Mesenteric fat pad (tissue), 1 donor: ENCODE measurements around the gene OR51L1. TPM values are rescaled to one million over a fixed set of nuclear protein-coding genes. Genes with fewer than 3 reads are reported as not detected.
"Not testable (repeated sequence)": the region's sequence is repeated elsewhere in the genome, so short reads cannot be mapped to it uniquely, and the experiment has no call there.

ENCODE experiments used
- DNase-seq: peaks from one replicate; pipeline ENCODE4 v3.0.0-alpha.2; 2020; ENCODE audit warnings: low spot score
- long read RNA-seq: library from polyadenylated mRNA; unstranded; transcript quantifications from one replicate; pipeline ENCODE4 v2.0.0, GENCODE V29; 2020
- total RNA-seq: library from RNA; stranded (reverse); fragmentation: NEBNext Ultra II Directional; extraction: Animal tissue kit (Norgen Biotek cat#: 25700); gene quantifications from one replicate; pipeline ENCODE4 v1.2.1, GENCODE V29; 2021
- donor health status: DM: yes; HTN: yes; CAD: no.

The OR51L1 gene, protein sequence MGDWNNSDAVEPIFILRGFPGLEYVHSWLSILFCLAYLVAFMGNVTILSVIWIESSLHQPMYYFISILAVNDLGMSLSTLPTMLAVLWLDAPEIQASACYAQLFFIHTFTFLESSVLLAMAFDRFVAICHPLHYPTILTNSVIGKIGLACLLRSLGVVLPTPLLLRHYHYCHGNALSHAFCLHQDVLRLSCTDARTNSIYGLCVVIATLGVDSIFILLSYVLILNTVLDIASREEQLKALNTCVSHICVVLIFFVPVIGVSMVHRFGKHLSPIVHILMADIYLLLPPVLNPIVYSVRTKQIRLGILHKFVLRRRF
- not detected for total RNA-seq
- long read RNA-seq: 0 reads

DNA sequence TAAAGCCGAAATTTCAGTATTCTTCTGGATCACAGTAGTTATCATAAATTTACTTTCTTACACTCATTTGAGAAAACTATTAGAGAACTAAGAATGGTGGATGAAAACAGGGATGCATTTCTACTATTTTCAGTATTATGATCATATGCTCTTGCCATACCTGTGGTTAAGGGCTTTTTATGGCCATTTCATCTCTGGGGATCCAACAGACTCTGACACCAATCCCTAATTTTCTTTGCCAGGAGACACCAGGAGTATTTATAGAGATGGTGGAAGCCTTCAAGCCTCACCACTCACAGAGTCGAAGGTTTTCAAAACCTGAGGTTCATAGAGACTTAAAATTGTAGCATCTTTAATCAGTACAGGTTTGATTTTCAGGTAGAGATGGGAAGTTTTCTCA, at the start of gene OR51L1:
OR51L1 (plus strand) TSS at position 301 of the 400 bp plus-strand sequence. CDS start 4,132 bp downstream, outside the sequence.
- DNase-seq: no peak

DNA sequence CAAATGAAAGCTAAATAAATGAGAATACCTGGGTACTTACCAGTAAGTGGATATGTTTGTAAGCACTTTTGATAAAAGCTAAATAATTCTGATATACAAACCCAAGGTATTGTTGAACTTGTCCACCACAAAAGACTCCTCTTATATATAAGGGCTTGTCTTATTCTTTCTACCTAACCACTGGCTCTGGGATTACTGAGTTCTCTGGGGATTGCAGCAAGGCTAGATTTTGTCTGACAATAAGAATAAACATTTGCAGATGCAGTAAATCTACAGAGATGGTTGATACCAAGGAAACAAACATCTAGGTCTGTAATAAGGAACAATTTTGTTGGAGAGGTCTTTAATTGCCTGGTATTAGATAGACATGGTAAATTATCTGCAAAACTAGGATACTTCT, 47.1 kb upstream of the OR51L1 start, which contains the start of gene OR51A4:
OR51A4 (minus strand) TSS at position 101 of the 400 bp plus-strand sequence. CDS start 505 bp downstream, outside the sequence.
- no peak for DNase-seq

DNA sequence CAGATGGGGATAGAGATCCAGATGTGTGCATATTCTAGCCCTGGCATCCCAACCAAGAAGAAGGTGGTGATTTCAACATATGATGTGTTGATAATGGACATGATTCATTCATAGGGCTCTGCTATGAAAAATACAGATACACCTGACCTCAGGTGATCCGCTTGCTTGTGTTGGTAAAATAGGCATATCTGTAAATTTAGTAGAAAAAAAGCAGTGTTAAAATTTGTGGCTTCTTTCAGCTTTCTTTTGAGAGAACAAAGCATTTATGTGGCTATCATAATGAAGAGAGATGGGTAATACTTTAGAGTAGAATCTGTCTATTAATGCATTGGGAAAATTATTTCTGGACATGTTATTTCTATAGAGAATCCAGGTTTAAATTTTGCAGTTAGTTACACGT, 39.0 kb upstream of the OR51L1 start, which contains the start of gene OR51A2:
OR51A2 (minus strand) TSS at position 101 of the 400 bp plus-strand sequence; CDS start at position 101, 0 bp downstream.
- DNase-seq: not testable (repeated sequence)

DNA sequence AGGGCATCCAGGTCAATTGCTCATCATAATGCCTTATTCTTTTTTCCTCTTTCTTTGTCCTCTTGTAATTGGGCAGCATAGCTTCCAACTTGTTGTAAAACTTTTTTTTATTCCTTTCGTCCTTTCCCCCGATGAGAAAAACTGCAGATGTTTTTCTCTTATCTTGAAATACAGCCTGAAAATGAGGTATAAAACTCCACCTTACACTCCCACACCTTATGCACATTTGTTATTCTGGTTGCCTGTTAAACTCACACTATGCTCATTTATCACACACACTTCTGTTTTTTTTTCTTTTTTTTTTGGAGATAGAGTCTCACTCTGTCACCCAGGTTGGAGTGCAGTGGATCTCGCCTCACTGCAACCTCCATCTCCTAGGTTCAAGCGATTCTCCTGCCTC, 37.3 kb upstream of the OR51L1 start:
- DNase-seq: no peak

DNA sequence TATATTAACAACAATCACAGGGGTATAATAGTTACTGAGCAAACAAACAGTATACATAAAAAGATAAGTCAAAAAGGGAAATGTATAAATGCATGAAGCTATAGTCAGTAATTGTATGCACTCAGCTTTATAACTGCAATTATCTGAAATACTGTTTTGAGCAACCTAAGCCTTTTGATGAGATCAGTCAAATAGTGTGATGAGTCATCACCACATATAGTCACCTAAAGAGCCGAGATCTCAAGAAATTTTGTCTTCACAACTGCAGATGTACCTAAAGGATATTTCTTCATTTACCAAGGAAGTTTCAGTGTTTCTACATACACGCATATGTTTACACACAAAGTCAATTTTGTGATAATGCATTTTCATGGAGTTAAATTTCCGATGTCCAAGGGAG, 33.8 kb upstream of the OR51L1 start:
- DNase-seq: no peak

DNA sequence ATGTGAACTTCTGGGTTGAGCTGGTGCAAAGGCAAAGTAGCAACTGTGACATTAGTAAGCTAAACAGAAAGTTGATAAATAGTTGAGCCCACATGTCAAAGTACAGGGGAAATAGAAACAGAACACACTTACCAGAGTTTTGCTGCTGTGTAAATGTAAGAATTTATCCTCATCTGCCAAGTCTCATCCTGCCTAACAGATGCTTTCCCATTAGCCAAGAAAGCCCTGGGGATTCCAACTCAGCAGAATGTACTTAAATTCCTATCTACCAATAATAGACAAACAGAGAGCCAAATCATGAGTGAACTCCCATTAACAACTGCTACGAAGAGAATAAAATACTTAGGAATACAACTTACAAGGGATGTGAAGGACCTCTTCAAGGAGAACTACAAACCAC, 31.8 kb upstream of the OR51L1 start:
- no peak for DNase-seq

DNA sequence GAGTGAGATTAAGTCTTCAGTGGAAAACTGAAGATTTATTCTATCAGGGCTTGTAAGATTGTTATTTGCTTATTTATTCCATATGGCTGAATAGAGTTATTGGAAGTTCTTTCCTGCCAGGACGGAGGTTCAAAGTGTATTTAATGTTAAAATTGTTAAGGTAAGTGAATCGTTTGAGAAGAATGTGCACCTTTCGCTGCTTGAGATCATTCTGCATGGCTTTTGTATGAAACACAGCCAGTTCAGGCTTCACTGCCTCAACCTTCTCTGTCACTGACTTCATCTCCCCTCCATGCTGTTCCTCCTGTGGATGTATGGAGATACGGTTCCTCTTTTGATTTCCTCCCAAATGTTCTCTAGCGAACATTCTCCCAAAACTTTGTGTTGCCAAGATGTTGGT, 19.2 kb upstream of the OR51L1 start:
- DNase-seq: no peak

DNA sequence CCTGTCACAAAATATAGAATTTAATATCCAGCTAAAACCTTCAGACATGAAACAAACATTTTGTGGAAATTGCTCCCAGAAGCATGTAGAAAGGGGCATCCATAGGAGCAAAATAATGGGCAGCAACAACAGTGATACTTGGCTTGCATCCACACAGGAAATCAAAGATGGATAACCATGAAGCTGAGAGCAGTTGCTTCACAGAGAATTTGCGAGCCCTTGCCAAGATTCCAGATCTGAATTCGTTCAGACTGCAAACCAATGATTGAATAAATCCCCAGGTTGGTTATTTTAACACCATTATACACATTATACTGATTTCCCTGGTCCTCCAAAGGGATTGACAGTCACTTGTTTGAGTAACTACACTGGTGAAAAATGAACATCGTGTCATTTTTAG, 15.6 kb upstream of the OR51L1 start:
- no peak for DNase-seq

DNA sequence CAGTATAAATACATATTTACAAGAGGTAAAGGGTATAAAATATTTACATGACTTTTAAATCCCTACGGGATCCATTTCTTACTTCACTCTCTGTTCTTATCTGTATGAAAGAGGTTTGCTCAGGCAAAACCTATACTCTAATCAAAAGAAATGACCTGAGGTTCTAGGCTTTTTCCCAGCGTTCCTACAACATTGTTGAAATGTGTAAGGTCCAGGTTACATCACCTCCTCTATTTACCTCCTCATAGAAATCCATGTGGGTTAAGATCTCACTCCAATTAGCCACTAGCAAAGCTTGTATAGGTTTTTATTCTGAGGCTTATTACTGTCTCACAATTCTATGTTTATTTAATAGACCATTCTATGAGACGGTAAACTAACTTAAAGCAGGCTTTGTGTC, 12.0 kb upstream of the OR51L1 start:
- no peak for DNase-seq

DNA sequence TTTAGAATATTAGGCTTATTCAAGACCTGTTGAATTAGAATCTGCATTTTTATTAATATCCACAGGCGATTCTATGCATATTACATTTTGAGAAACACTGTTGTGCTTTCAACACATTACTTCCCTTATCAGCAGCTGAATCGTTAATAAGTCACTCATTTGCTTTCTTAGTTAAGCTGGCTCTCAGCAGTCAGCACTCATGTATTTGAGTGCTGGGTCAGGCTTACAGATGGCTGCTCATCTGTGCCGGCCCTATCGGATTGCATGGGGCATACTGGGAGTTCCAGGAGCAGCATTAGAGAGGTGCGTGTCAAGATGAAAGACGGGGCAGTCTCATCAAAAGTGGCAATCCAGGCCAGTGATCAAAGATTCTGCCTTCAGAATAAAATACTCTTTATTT, 10.8 kb upstream of the OR51L1 start:
- DNase-seq: no peak

DNA sequence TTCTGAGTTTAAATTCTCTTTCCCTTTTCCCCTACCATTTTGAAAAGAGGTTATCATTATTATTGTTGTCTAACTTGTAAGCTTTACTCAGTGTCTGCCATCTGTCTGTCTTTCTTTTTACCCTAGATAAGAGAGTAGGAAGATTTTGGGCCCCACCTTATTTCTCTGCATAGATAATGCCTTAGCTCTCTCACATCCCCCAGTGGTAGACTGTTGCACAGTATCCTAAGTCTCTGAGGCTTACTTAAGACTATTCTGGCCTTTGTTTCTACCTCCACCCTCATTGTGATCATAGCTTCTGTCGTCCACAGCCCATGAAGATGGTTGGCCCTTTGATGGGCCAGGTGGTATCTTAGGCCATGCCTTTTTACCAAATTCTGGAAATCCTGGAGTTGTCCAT, 3.6 kb upstream of the OR51L1 start:
- DNase-seq: no peak

DNA sequence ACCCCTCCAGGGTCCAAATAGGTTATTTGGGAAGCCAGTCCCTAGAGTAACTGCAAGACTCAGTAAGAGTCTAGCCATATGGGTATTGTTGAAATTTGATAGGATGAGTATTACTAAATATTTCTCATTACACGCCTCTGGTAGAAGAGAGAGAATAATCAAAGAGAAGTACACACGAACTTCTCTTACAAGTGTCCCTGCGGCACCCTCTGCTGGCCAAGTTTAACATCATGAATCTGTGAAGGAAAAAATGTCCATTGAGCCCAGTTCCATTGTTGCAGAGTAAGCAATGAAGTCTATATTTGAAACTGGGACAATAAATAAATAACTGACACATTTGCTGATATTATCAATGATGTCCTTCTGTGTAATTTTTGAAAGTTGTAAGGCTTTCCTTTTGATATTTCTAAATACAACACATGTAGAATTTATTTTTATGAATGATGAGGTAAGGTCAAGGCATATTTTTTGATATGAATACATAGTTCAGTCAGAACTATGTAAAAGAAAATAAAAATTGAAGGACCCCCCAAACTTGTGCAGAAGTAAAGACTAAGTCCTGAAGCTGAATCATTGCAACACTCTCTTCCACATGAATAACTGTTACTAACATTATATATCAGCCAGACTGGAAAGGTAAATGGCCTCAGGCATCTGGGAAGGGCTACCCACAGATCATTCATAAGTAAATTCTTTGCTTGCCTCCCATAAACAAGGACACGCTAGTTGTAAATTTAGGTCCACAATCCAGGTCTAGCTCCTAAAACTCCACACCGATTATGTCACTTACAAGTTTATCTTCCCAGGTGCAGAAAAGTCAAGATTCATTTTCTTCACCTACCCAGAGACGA, 10.0 kb downstream of the OR51L1 start:
- no peak for DNase-seq

DNA sequence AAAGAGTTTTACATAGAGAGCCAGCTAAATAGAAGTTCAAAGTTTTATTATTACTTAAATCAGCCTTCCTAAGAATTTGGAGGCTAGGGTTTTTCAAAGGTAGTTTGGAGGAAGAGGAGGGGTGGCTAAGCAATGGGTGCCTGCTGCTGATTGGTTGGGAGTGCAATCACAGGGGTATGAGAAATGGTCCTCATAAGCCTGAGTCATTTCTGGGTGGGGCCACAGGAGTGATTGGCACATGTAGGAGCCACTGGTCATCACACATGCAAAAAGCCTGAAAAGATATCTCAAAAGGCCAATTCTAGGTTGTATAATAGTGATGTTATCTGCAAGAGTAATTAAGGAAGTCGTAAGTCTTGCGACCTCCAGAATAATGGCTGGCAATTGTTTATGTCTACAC, 12.9 kb downstream of the OR51L1 start:
- DNase-seq: no peak

DNA sequence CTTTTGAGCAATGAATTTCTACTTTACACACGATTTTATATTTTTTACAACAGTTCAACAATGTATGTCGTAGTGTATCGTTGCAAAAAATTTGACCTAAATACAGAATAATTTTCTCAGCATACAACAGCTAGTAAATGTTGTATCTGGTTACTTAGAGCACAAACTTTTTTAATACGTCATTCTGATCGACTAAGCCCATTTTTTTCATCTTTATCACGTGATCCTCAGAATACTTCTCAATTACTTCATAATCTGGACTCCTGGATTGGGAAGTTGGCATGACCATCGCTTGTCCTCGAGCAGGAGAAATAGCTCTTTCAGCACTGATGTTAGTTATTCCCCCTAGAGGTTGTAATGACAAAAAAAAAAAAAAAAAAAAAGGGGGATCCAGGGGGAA, 16.6 kb downstream of the OR51L1 start:
- no peak for DNase-seq

DNA sequence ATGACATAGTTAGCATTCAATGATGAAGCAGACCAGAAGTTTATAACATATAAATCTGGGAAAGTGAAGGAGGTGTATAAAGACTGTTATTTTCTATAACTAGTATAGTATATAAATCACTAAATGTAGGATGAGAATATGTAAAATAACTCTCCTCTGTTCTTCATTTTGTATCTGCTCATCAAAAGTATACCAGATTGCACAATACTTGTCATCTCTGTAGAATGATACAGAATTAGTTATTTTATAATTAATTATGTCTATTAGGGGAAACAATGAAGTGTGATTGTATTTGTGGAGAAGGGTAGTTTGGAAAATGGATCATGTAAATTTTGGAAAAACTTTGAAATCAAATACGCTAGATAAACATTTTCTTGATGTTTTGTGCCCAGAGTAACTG, 18.4 kb downstream of the OR51L1 start:
- DNase-seq: no peak

DNA sequence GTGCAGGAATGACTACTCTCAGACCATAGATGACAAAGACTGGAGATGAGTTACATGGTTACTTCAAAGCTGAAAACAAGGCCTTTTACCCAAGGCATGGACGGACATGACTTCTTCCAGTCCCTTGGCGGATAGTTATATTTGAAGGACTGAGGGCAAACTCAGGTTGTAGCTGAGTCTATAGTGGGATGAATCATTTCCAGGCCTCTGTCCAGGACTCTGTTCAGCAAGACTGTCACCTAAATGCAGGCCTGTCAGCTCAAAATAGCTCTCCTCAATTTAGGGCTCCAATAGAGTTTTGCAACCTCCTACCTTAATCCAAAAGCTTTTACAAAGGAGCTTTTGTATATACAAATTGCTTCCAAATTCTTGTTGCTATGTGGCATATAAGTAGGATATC, 27.3 kb downstream of the OR51L1 start:
- DNase-seq: no peak

DNA sequence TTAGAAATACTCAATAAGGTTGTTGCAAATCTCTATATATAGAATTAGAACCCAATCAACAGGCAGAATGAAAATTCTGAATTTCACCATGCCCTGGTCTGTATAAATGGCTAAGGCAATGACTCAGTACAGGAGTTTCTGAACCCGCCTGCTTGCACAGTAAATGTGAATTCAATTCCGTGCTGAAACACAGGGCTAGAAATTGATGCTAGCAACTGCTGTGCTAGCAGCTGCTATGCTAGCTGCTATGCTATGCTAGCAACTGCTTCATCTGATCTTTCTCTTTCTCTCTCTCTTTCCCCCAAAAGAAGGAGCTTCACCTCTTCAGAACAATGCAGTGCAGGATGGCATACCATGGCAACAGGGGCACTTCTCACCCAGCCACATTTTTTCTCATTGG, 42.0 kb downstream of the OR51L1 start:
- DNase-seq: no peak

DNA sequence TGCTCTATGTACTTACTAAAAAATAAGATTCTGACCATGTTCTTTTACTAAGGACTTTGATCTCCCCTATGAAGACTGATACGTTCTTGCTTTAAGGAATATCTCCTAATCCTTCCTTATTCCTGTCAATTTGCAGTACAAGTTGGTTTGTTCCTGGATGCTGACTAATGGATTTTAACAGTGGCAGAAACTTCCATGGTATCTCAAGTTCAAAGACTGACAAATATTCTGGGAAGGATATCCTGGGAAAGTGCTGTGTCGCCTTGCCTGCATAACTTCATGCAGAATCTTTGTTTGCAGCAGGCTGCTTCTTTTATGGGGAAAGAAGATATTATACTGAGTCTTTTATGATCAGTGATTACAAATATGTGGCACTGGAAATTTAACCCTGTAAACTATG, 43.3 kb downstream of the OR51L1 start:
- DNase-seq: no peak

DNA sequence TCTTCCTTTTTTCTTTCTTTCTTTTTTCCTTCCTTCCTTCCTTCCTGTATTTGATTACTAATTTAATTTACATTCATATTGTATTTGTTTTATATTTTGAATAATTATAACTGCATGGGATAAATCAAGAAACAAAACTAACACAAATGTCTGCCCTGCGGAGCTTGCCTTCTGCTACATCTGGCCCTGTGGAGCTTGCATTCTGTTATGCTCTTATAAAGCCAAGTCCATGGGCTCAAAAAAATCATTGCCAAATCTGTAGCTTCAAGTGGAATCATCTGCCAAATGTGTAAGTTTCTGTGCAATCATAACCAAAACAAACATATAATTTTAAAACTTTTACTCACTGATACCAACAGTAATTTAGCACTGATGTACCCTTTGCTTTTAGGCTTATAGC, 43.7 kb downstream of the OR51L1 start:
- DNase-seq: no peak

DNA sequence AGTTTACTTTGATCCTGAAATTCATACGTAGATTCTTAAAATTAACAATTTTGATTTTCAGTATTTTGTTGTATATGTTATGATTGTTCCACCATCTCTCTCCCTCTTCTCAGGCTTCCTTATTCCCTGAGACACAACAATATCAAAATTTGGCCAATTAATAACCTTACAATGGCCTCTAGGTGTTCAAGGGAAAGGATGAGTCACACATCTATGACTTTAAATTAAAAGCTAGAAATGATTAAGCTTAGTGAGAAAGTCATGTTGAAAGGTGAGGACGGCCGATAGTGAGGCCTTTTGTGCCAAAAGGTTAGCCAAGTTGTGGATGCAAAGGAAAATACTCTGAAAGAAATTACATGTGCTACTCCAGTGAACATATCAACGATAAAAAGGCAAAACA, 46.2 kb downstream of the OR51L1 start:
- no peak for DNase-seq

DNA sequence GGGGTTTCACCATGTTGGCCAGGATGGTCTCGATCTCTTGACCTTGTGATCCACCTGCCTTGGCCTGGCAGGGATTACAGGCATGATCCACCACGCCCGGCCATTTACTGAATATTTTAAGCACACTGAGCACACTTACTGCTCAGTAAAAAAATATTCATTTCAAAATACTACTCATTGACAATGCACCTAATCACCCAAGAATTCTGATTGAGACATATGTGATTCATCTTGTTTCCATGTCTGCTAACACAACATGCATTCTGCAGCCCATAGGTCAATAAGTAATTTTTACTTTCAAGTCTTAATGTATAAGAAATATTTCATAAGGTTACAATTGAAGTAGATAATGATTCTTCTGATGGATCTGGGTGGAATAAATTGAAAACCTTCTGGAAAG, 47.4 kb downstream of the OR51L1 start:
- no peak for DNase-seq

DNA sequence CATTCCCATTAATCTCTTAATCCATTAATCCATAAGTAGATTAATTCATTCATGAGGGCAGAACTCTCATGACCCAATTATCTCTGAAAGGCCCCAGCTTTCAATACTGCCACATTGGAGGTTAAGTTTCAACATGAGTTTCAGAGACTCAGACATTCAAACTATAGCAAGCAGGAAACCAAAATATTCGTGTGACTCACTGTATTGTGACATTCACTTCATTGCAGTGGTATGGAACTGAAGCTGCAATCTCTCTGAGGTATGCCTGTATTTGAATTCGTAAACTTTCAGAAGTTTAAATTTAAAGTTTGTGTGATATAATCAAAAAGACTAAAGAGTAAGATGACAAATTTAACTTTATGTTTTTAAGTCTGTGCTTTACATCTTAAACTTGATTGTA, 48.7 kb downstream of the OR51L1 start:
- no peak for DNase-seq
